Small intestine (tissue), 7 donors: ENCODE data around the gene ACSL3. TPM values are rescaled to one million over a fixed set of nuclear protein-coding genes. Genes with fewer than 3 reads are reported as not detected.

Experiments used
- DNase-seq, 2 donors: peaks; one replicate each; pipeline versions ENCODE4 v3.0.0 to v3.0.0-alpha.2; 2013
- FAIRE-seq: peaks from 2 replicates; lab custom pipeline; 2012; peaks lifted over from hg19 to GRCh38; lab: Jason Lieb, UNC
- H3K27ac ChIP-seq, 3 donors: one replicate each; pipeline ENCODE4 v1.5.1; 2013; ENCODE audit warnings: low read length in 2 of 3, mild to moderate bottlenecking in 2 of 3, control low read depth in 1 of 3, inconsistent platforms in 1 of 3, low read depth in 1 of 3, moderate library complexity in 1 of 3
- H3K27me3 ChIP-seq, 3 donors: one replicate each; pipeline ENCODE4 v1.6.1; 2013; ENCODE audit warnings: low read length in 3 of 3, inconsistent platforms in 1 of 3; ENCODE audit not compliant: control insufficient read depth in 3 of 3, insufficient read depth in 3 of 3
- H3K36me3 ChIP-seq, 3 donors: one replicate each; pipeline ENCODE4 v1.6.1; 2013; ENCODE audit warnings: low read length in 3 of 3, inconsistent platforms in 1 of 3, low read depth in 1 of 3, mild to moderate bottlenecking in 1 of 3, moderate library complexity in 1 of 3; ENCODE audit not compliant: control insufficient read depth in 3 of 3, insufficient read depth in 2 of 3
- H3K4me1 ChIP-seq, 3 donors: one replicate each; pipeline ENCODE4 v1.6.1; 2013; ENCODE audit warnings: low read length in 2 of 3, inconsistent platforms in 1 of 3, low read depth in 1 of 3, mild to moderate bottlenecking in 1 of 3, moderate library complexity in 1 of 3; ENCODE audit not compliant: control insufficient read depth in 3 of 3, insufficient read depth in 2 of 3
- H3K4me3 ChIP-seq, 3 donors: one replicate each; pipeline ENCODE4 v1.5.1; 2013; ENCODE audit warnings: low read length in 3 of 3, control low read depth in 1 of 3, inconsistent platforms in 1 of 3, low read depth in 1 of 3, mild to moderate bottlenecking in 1 of 3, moderate library complexity in 1 of 3
- H3K9me3 ChIP-seq, 2 donors: one replicate each; pipeline ENCODE4 v1.6.1; 2013; ENCODE audit warnings: low read depth in 1 of 2, low read length in 1 of 2; ENCODE audit not compliant: control insufficient read depth in 2 of 2, insufficient read depth in 1 of 2
- WGBS, 3 donors: extraction: QIAGEN DNeasy Blood & Tissue Kit; methylation state at CpG; one replicate each; pipeline ENCODE4 v1.1.7; 2013; 5-methylcytosine and 5-hydroxymethylcytosine counted together
- polyA plus RNA-seq, 4 donors: library from polyadenylated mRNA; stranded (reverse) in 3 of 4; unstranded in 1 of 4; fragments of 200-250 nt in 3 of 4; fragments of 120-200 nt in 1 of 4; gene quantifications; one replicate each; pipeline versions ENCODE4 v1.2.1 to v1.2.3, GENCODE V29; 2013
- donor health status: healthy with polysubstance abuse.
- donor health status: control.
- donor health status: control.
- donor health status: Bipolar disorder and iron deficiency.
- donor health status: healthy.

The ACSL3 gene
- polyA plus RNA-seq, 4 donors = 6.0 to 34.0 (median 21.2) TPM

GRCh38 chr2:222960126-222960525 lies 99.3 kb downstream of the ACSL3 start:
- Histone ChIP-seq H3K36me3 (no peaks in the 10 kb centered on the region), H3K9me3 (no peaks in the 10 kb centered on the region), H3K4me1 (no peaks in the 10 kb centered on the region), H3K27me3 (no peaks in the 10 kb centered on the region), H3K27ac (no peak overlapping the region), H3K4me3 (no peak overlapping the region)
- FAIRE-seq = no peak
- DNase-seq = no peak
- WGBS, 3 donors = 71 to 78% (median 75%) methylated on average over 6 of the region's 6 CpGs

DNA sequence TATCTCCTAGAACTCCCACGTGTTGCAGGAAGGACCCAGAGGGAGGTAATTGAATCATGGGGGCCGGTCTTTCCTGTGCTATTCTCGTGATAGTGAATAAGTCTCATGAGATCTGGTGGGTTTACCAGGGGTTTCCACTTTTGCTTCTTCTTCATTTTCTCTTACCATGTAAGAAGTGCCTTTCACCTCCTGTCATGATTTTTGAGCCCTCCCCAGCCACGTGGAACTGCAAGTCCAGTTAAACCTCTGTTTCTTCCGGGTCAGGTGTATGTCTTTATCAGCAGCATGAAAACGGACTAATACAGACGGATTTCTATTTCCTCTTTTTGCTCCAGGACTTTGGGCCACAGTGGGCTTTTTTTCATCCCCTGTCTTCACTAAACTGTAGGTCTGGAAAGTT lies 102.8 kb downstream of the ACSL3 start:
- FAIRE-seq (no peak), DNase-seq (no peak)
- no peaks in the 10 kb centered on the region for H3K9me3 ChIP-seq
- H3K27ac ChIP-seq = no peak overlapping the region
- H3K4me3 ChIP-seq = no peak overlapping the region
- H3K27me3 ChIP-seq = no peaks in the 10 kb centered on the region
- 72 to 85% (median 81%) methylated on average over 7 of the region's 7 CpGs for WGBS, 3 donors
- H3K36me3 ChIP-seq = no peaks in the 10 kb centered on the region
- H3K4me1 ChIP-seq = no peaks in the 10 kb centered on the region

DNA sequence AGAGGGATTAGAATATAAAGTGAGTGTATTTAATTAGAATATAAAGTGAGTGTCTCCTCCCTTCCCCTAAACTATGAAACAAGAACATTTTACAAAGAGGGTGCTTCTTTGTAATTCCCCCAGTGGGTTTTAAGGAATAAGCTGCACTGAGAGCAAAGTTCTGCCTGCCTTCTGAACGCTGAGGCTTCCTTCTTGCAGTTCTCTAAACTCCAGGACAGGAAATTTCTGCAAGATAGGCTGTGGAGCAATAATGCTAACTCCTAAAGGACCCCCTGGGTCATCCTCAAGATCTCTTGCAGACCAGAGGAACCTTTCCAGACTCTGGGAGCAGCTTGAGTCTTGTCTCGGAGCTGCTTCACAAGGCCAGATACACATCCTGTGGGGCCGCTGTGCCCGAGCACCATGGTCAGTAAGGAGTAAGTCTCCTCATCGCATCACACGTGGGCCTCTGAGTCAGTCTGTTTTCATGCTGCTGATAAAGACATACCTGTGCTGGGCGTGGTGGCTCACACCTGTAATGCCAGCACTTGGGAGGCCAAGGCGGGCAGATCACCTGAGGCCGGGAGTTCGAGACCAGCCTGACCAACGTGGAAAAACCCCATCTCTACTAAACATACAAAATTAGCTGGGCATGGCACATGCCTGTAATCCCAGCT lies 103.7 kb downstream of the ACSL3 start:
- no peak overlapping the region for H3K4me3 ChIP-seq
- DNase-seq (no peak), FAIRE-seq (no peak)
- no peaks in the 10 kb centered on the region for H3K36me3 ChIP-seq
- no peak overlapping the region for H3K27ac ChIP-seq
- H3K9me3 ChIP-seq = no peaks in the 10 kb centered on the region
- H3K27me3 ChIP-seq = no peaks in the 10 kb centered on the region
- no peaks in the 10 kb centered on the region for H3K4me1 ChIP-seq
- WGBS, 3 donors = 72 to 83% (median 78%) methylated on average over 11 of the region's 11 CpGs

- DNase-seq = no peak
- H3K4me1 ChIP-seq = no peaks in the 10 kb centered on the region
- 72 to 89% (median 83%) methylated on average over 1 of the region's 1 CpG for WGBS, 3 donors
- no peak overlapping the region for H3K27ac ChIP-seq
- no peaks in the 10 kb centered on the region for H3K9me3 ChIP-seq
- H3K36me3 ChIP-seq = no peaks in the 10 kb centered on the region
- no peak overlapping the region for H3K4me3 ChIP-seq
- H3K27me3 ChIP-seq = no peaks in the 10 kb centered on the region
- FAIRE-seq = no peak
Observed at GRCh38 chr2:222965555-222965954, 104.7 kb downstream of the ACSL3 start.

DNA sequence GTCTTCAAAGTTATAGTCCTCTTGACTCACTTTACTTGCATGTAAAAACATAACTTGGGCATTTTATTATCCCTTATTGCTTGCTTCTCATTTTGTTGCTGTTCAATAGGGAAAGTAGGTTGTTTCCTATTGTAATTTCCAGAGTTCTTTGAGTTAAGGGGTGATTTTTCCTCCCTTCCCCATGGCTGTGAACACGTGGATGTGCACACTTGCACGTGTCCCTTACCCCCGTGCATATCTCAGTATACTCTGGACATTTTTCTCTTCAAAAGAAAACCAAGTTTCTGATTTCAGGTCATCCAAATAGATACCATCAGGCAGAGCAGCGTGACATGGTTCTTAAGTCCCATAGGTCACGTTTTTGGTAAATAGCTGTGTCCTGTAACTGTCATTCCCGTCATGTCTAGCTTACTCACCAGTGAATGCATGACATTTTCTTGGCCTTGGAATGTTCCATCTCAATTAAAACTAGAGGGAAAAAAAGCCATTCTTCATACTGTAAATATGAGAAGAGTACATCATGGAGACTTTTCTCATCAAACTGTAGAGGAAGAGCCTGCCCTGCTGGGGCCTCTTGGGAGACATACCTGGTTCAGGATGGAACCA lies 107.8 kb downstream of the ACSL3 start:
- no peak for FAIRE-seq
- DNase-seq = no peak
- Histone ChIP-seq H3K4me1 (no peaks in the 10 kb centered on the region), H3K4me3 (no peak overlapping the region), H3K9me3 (no peaks in the 10 kb centered on the region), H3K27ac (no peak overlapping the region), H3K27me3 (no peaks in the 10 kb centered on the region), H3K36me3 (no peaks in the 10 kb centered on the region)
- 80 to 87% (median 85%) methylated on average over 6 of the region's 6 CpGs for WGBS, 3 donors

DNA sequence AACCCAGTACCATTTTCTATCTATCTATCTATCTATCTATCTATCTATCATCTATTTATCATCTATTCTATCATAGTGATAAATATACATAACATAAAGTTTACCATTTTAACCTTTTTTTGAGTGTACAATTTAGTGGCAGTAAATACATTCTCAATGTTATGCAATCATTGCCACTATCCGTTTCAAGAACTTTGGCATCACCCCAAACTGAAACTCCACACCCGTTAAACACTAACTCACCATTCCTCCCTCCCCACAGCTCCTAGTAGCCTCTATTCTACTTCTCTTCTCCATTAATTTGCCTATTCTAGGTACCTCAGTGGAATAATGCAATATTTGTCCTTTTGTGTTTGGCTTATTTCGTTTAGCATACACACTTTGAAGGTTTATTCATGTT lies 108.7 kb downstream of the ACSL3 start:
- no peak overlapping the region for H3K4me3 ChIP-seq
- 13 to 27% (median 16%) methylated on average over 3 of the region's 3 CpGs for WGBS, 3 donors
- H3K36me3 ChIP-seq = no peaks in the 10 kb centered on the region
- H3K27ac ChIP-seq = no peak overlapping the region
- no peaks in the 10 kb centered on the region for H3K27me3 ChIP-seq
- no peaks in the 10 kb centered on the region for H3K9me3 ChIP-seq
- no peak for DNase-seq
- no peak for FAIRE-seq
- no peaks in the 10 kb centered on the region for H3K4me1 ChIP-seq

DNA sequence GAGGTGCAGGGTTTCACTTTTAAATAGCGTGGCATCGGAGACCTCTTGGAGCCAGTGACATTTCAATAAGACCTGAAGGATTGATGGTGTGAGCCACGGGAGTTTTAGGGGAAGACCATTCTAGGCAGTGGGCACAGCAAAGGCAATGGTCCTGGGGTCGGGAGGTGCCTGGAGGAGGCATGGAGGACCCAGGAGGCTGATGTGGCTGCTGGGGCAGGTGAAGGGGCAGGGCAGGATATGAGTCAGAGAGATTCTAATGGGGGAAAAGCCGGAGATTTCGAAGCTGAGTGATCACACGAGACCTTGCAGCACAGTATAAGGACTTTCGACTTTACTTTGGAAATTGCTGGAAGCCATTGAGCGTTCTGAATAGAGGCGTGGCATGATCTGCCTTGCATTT lies 111.6 kb downstream of the ACSL3 start:
- no peaks in the 10 kb centered on the region for H3K27me3 ChIP-seq
- WGBS, 3 donors = 78 to 85% (median 80%) methylated on average over 10 of the region's 10 CpGs
- no peaks in the 10 kb centered on the region for H3K36me3 ChIP-seq
- no peaks in the 10 kb centered on the region for H3K9me3 ChIP-seq
- DNase-seq (no peak), FAIRE-seq (no peak)
- no peaks in the 10 kb centered on the region for H3K4me1 ChIP-seq
- H3K27ac ChIP-seq = no peak overlapping the region
- no peak overlapping the region for H3K4me3 ChIP-seq

DNA sequence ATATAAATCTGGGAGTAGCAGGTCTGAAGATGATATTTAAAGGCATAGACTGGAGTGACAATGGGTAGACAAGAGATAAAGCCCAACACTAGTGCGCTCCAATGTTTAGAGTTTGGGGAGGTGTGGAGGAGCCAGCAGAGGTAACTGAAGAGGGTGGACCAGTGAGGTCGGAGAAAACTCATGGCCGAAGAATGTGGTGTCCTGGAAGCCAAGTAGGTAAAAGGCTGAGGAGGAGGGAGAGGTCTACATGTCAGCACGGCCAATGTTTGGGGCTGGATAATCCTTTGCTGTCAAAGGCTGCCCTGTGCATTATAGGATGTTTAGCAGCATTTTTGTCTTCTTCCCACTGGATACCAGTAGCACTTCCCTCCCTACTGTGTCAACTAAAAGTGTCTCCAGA lies 112.4 kb downstream of the ACSL3 start:
- H3K36me3 ChIP-seq = no peaks in the 10 kb centered on the region
- no peaks in the 10 kb centered on the region for H3K27me3 ChIP-seq
- H3K27ac ChIP-seq = no peak overlapping the region
- H3K4me1 ChIP-seq = no peaks in the 10 kb centered on the region
- FAIRE-seq (no peak), DNase-seq (no peak)
- 62 to 78% (median 64%) methylated on average over 4 of the region's 4 CpGs for WGBS, 3 donors
- no peak overlapping the region for H3K4me3 ChIP-seq
- no peaks in the 10 kb centered on the region for H3K9me3 ChIP-seq

GRCh38 chr2:222973733-222974132 lies 112.9 kb downstream of the ACSL3 start:
- no peak overlapping the region for H3K4me3 ChIP-seq
- H3K27me3 ChIP-seq = no peaks in the 10 kb centered on the region
- no peak overlapping the region for H3K27ac ChIP-seq
- FAIRE-seq = no peak
- 87 to 89% (median 89%) methylated on average over 2 of the region's 2 CpGs for WGBS, 3 donors
- DNase-seq = no peak
- H3K9me3 ChIP-seq = no peaks in the 10 kb centered on the region
- no peaks in the 10 kb centered on the region for H3K4me1 ChIP-seq
- no peaks in the 10 kb centered on the region for H3K36me3 ChIP-seq
